PC-3 (cell line): ENCODE measurements around the gene ADORA1.

Experiments used
- CTCF ChIP-seq: fragments of 300-600 bp; sonication (generic); conservative IDR thresholded peaks from 2 replicates; pipeline ENCODE4 v1.5.1; 2017; ENCODE audit warnings: antibody characterized with exemption, low read depth, mild to moderate bottlenecking, low read length
- EZH2 ChIP-seq: fragments of 300-600 bp; sonication (generic); IDR thresholded peaks from one replicate; pipeline ENCODE4 v1.6.1; 2017; ENCODE audit warnings: antibody characterized with exemption, mild to moderate bottlenecking, low read length; ENCODE audit not compliant: unreplicated experiment
- EZH2phosphoT487 ChIP-seq: fragments of 300-600 bp; sonication (generic); IDR thresholded peaks from 2 replicates; pipeline ENCODE4 v1.6.1; 2018; ENCODE audit warnings: mild to moderate bottlenecking, antibody characterized with exemption, low read length, borderline replicate concordance

- no peak for TF ChIP-seq CTCF
- TF ChIP-seq EZH2: no peak
- no peak for TF ChIP-seq EZH2phosphoT487
These were observed 6.6 kb downstream of the ADORA1 start for GRCh38 chr1:203133970-203134725.
